GM18867 (cell line): Measurements from ENCODE around the gene LRCH2.

ENCODE experiments used
- ATAC-seq: cut with Tn5 transposase; IDR thresholded peaks from one replicate; pipeline ENCODE4 v1.9.1; 2021; ENCODE audit warnings: mild to moderate bottlenecking, moderate library complexity; ENCODE audit not compliant: unreplicated experiment

Gene LRCH2

DNA sequence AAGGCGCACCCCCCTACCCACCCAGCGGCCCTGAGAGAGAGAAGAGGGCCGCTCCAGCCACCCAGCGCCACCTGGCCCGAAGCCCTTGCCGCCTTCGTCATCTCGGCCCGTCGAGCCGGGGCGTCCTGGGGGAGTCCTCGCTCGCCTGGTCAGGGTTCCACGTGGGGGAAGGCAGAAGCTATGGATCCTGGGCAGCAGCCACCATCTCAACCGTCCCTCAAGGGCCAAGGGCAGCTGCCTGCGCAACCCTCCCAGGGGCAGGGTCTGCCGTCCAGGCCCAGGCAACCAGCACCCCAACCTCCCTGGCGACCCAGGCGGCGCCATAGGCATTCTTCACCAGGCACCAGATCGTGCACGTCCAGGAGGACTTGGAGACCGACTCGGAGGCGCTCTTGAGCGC lies 165.0 kb downstream of the LRCH2 start:
- no peak for ATAC-seq

DNA sequence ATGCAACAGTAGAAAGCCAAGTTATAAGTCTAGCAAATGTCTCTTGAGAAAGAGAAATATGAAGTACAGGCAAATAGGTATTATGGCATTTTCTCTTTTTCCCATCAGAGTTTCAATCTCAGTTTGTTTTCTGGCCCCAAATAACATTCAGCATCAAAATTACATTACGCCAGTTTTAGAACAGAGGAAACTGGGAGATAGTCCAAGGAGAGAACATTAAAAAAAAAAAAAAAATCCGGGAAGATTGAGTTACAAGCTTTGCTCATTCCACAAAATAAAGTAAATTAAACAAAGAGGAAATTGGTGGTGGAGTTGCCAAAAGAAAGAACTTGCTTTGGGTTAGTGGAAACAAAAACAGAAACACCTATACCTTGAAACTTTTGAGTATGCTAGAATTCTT lies 166.1 kb downstream of the LRCH2 start:
- ATAC-seq: no peak

DNA sequence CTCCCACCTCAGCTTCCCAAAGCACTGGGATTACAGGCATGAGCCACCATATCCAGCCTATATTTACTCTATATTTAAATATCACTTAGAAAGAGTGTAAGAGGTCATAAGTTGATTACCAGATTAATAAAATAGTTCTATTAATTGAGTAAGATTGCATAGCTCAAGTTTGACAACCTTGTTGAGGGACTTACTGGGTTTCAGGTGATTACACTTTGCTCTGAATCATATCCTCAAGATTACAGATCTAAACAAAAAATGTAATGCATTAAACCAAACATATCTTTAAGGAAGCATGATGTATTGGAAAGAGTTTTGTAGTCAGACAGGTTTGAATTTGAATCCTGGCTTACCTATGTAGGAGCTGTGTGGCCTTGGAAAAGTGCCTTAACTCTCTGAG lies 168.6 kb downstream of the LRCH2 start:
- ATAC-seq: no peak
